Kidney (tissue), 14 donors: Measurements from ENCODE around the gene ZDHHC7. TPM values are rescaled to one million over a fixed set of nuclear protein-coding genes. Genes with fewer than 3 reads are reported as not detected.

Source experiments
- DNase-seq, 5 donors: peaks; one replicate each; pipeline ENCODE4 v3.0.0-alpha.2; 2013 to 2020
- FAIRE-seq: peaks from 2 replicates; lab custom pipeline; 2012; peaks lifted over from hg19 to GRCh38; lab: Jason Lieb, UNC
- H3K27ac ChIP-seq, 2 donors: one replicate each; pipeline ENCODE4 v1.7.0; 2013; ENCODE audit warnings: low read depth in 2 of 2, low read length in 2 of 2, inconsistent platforms in 1 of 2
- H3K27me3 ChIP-seq: one replicate; pipeline ENCODE4 v1.7.1; 2013; ENCODE audit warnings: low read length, inconsistent platforms; ENCODE audit not compliant: control insufficient read depth, insufficient read depth
- H3K36me3 ChIP-seq, 3 donors: one replicate each; pipeline versions ENCODE4 v1.7.0 to v1.7.1; 2013; ENCODE audit warnings: low read length in 3 of 3, control low read depth in 1 of 3, inconsistent platforms in 1 of 3; ENCODE audit not compliant: insufficient read depth in 3 of 3, control insufficient read depth in 2 of 3
- H3K4me1 ChIP-seq, 3 donors: one replicate each; pipeline versions ENCODE4 v1.7.0 to v1.7.1; 2013; ENCODE audit warnings: low read length in 3 of 3, inconsistent platforms in 1 of 3, low read depth in 1 of 3; ENCODE audit not compliant: control insufficient read depth in 2 of 3, insufficient read depth in 2 of 3
- H3K4me3 ChIP-seq, 3 donors: one replicate each; pipeline versions ENCODE4 v1.7.0 to v1.8.1; 2013; ENCODE audit warnings: low read length in 3 of 3, control low read depth in 1 of 3, inconsistent platforms in 1 of 3
- H3K9ac ChIP-seq, 3 donors: one replicate each; pipeline versions ENCODE4 v1.7.0 to v1.7.1; 2013; ENCODE audit warnings: low read length in 3 of 3, control low read depth in 1 of 3, inconsistent platforms in 1 of 3
- H3K9me3 ChIP-seq, 3 donors: one replicate each; pipeline versions ENCODE4 v1.7.0 to v1.7.1; 2013; ENCODE audit warnings: low read length in 3 of 3, control low read depth in 1 of 3, inconsistent platforms in 1 of 3; ENCODE audit not compliant: control insufficient read depth in 2 of 3, insufficient read depth in 1 of 3
- CTCF ChIP-seq: IDR thresholded peaks from 3 replicates; pipeline ENCODE4 v1.5.1; 2012; ENCODE audit warnings: mild to moderate bottlenecking, moderate library complexity, borderline replicate concordance; ENCODE audit not compliant: insufficient read depth; ENCODE audit errors: extremely low read depth
- intact Hi-C: fragments of 100-400 bp; cut with DNase I; formaldehyde crosslinking; loops from one replicate; pipeline ENCODE4 v1.11.1; 2022
- polyA plus RNA-seq: library from polyadenylated mRNA; stranded (reverse); fragments of 350-450 nt; fragmentation: Illumina TruSeq; extraction: RNeasy Lipid Tissue Mini Kit (QIAGEN cat#74804); gene quantifications from one replicate; pipeline ENCODE4 v1.2.3, GENCODE V29; 2014; ENCODE audit warnings: low read depth, low replicate concordance; ENCODE audit not compliant: insufficient read depth
- total RNA-seq: library from RNA; stranded (reverse); fragmentation: NEBNext Ultra II Directional; extraction: Animal tissue kit (Norgen Biotek cat#: 25700); gene quantifications from one replicate; pipeline ENCODE4 v1.2.1, GENCODE V29; 2021
- donor health status: control.
- donor health status: control.
- donor health status: control.
- donor health status: control.
- donor health status: control.
- donor health status: DM: yes; HTN: yes; CAD: no.
- donor health status: Normal renal cell carcinoma (clear cell type).

ZDHHC7 gene
- total and polyA plus RNA-seq, 2 donors from 2014 or later, result 23.4 to 54.4 TPM

GRCh38 chr16:85004587-85005205 is 6.6 kb downstream of the ZDHHC7 start:
- intact Hi-C loops, result no loop called here
- H3K27ac ChIP-seq, result peak overlapping the region in 1 of 2 donors; percentile 9
- H3K9me3 ChIP-seq, result no peaks in the 10 kb centered on the region
- H3K9ac ChIP-seq, result no peak overlapping the region
- FAIRE-seq, result no peak
- no peak overlapping the region for H3K4me3 ChIP-seq
- no peaks in the 10 kb centered on the region for H3K27me3 ChIP-seq
- DNase-seq, result no peak
- H3K4me1 ChIP-seq, result peaks cover 3 to 38% (median 24%) of the 10 kb centered on the region in 3 donors
- TF ChIP-seq CTCF, result no peak
- no peaks in the 10 kb centered on the region for H3K36me3 ChIP-seq

DNA sequence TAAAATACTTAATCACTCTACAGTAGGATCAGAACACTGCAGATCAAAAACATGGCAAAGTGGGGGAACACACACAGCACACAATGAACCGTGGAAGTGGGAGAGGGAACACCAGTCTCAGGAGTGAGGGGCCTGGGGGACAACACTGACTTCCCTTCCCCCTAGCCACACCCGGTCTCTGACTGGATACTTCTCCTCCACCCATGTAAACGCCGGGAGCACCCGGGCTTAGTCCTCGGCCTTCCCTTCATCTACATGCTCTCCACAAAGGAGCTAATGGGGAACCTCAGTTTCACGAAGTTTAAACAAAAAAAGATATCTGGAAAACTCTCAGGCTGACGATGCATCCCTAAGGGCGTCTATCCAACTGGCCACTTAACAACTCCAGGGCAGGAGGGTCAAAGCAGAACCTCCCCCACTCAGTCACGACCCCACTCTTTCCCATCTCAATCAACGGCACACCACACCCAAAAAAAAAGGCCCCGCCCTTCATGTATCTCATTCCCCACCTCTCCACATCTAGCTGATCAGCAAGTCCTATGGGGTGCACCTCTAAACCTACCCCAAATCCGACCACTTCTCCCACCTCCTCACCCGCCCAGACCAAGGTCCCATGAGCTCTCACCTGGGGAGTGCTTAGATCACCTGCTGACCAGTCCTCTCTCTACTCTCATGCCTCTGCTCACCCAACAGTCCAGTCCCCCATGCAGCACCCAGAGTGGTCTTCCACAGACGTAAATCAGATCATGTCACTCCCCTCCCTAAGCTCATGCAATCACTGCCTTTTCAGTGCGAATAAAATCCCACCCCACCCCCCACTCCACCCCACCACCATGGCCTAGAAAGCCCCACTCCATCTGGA is 7.4 kb downstream of the ZDHHC7 start:
- no peak overlapping the region for H3K9ac ChIP-seq
- no peaks in the 10 kb centered on the region for H3K9me3 ChIP-seq
- intact Hi-C loops, result no loop called here
- no peak for TF ChIP-seq CTCF
- no peak for DNase-seq
- peak overlapping the region in 1 of 2 donors; percentile 30 for H3K27ac ChIP-seq
- no peaks in the 10 kb centered on the region for H3K27me3 ChIP-seq
- FAIRE-seq, result no peak
- no peaks in the 10 kb centered on the region for H3K36me3 ChIP-seq
- no peak overlapping the region for H3K4me3 ChIP-seq
- peaks cover 3 to 38% (median 24%) of the 10 kb centered on the region in 3 donors for H3K4me1 ChIP-seq

- peak overlapping the region; percentile 47 to 53 for H3K27ac ChIP-seq
- H3K36me3 ChIP-seq, result no peaks in the 10 kb centered on the region
- H3K4me1 ChIP-seq, result peaks cover 3 to 35% (median 22%) of the 10 kb centered on the region in 3 donors
- H3K9ac ChIP-seq, result peak overlapping the region in 1 of 3 donors; percentile 31
- TF ChIP-seq CTCF, result no peak
- intact Hi-C loops, result no loop called here
- FAIRE-seq (no peak), DNase-seq (no peak)
- no peak overlapping the region for H3K4me3 ChIP-seq
- no peaks in the 10 kb centered on the region for H3K27me3 ChIP-seq
- H3K9me3 ChIP-seq, result no peaks in the 10 kb centered on the region
Observed at GRCh38 chr16:85003076-85003475, 8.3 kb downstream of the ZDHHC7 start.
